GM12878 (cell line): ENCODE measurements around the gene NPIPB8. TPM values are rescaled to one million over a fixed set of nuclear protein-coding genes. Genes with fewer than 3 reads are reported as not detected.

Experiments
- ATAC-seq: fragments of 200-7000 bp; cut with Tn5 transposase; 3 replicates; pipeline ENCODE4 v1.9.1; 2020; ENCODE audit warnings: mild to moderate bottlenecking, moderate library complexity
- BruUV-seq: library from RNA; stranded (reverse); fragments of 400-500 nt; replicated peaks from 2 replicates; lab custom pipeline; 2021; lab: Mats Ljungman, UMichigan
- CTCF ChIA-PET: fragments of 300-600 bp; sonication (Branson Sonifier 250); formaldehyde crosslinking; extraction: SDS; loops from one replicate; lab custom pipeline; 2021; ENCODE audit warnings: inconsistent platforms; lab: Yijun Ruan, JAX
- POLR2A ChIA-PET: fragments of 350-600 bp; formaldehyde crosslinking; extraction: SDS; loops from one replicate; lab custom pipeline; 2021; ENCODE audit warnings: inconsistent platforms; lab: Charles Lee
- RAD21 ChIA-PET: fragments of 300-600 bp; sonication (Branson Sonifier 250); formaldehyde crosslinking; loops from one replicate; lab custom pipeline; 2023; ENCODE audit warnings: antibody characterized with exemption; ENCODE audit not compliant: unreplicated experiment; lab: Charles Lee
- SMC1A ChIA-PET: fragments of 300-600 bp; sonication (Branson Sonifier 250); formaldehyde crosslinking; loops from one replicate; lab custom pipeline; 2023; ENCODE audit not compliant: unreplicated experiment, uncharacterized antibody; lab: Charles Lee
- DNase-seq: peaks from one replicate; pipeline ENCODE4 v3.0.0-alpha.2; 2011; ENCODE audit warnings: low read depth, low spot score
- FAIRE-seq: peaks from 3 replicates; lab custom pipeline; 2011; peaks lifted over from hg19 to GRCh38; lab: Jason Lieb, UNC
- H2AFZ ChIP-seq: 2 replicates; pipeline ENCODE4 v1.6.0; 2011; ENCODE audit warnings: low read depth, low read length, control low read depth; ENCODE audit not compliant: control insufficient read depth
- H3K27ac ChIP-seq: 2 replicates; pipeline ENCODE4 v1.5.1; 2011; ENCODE audit warnings: control low read depth; ENCODE audit not compliant: control insufficient read depth, insufficient read depth
- H3K27me3 ChIP-seq, 2 experiments: replicated peaks in 1 of 2; 2 replicates each; pipeline versions ENCODE4 v1.6.0 to v1.6.1; 2011; ENCODE audit warnings: low read length in 1 of 2; ENCODE audit not compliant: control insufficient read depth in 2 of 2, insufficient read depth in 2 of 2
- H3K36me3 ChIP-seq, 2 experiments: 2 replicates each; pipeline ENCODE4 v1.5.1; 2011; ENCODE audit warnings: low read length in 1 of 2; ENCODE audit not compliant: control insufficient read depth in 2 of 2, insufficient read depth in 2 of 2
- H3K4me1 ChIP-seq: 2 replicates; pipeline ENCODE4 v1.6.1; 2011; ENCODE audit warnings: mild to moderate bottlenecking, low read length, moderate library complexity, mixed read lengths; ENCODE audit not compliant: control insufficient read depth, insufficient read depth
- H3K4me2 ChIP-seq: 2 replicates; pipeline ENCODE4 v1.6.0; 2011; ENCODE audit warnings: control low read depth; ENCODE audit not compliant: control insufficient read depth, insufficient read depth
- H3K4me3 ChIP-seq: fragments of 200-600 bp; sonication (generic); 2 replicates; pipeline ENCODE4 v1.5.1; 2016
- H3K79me2 ChIP-seq: 2 replicates; pipeline ENCODE4 v1.6.0; 2011; ENCODE audit warnings: low read length; ENCODE audit not compliant: control insufficient read depth, insufficient read depth
- H3K9ac ChIP-seq: 2 replicates; pipeline ENCODE4 v1.8.0; 2011; ENCODE audit warnings: low read length, control low read depth, mixed read lengths; ENCODE audit not compliant: control insufficient read depth, insufficient read depth
- H3K9me3 ChIP-seq: replicated peaks from 3 replicates; pipeline ENCODE4 v1.5.1; 2011; ENCODE audit warnings: mild to moderate bottlenecking, low read length; ENCODE audit not compliant: control insufficient read depth, insufficient read depth
- H4K20me1 ChIP-seq: 2 replicates; pipeline ENCODE4 v1.6.0; 2011; ENCODE audit not compliant: control insufficient read depth, insufficient read depth
- CHD1 ChIP-seq: IDR thresholded peaks from 2 replicates; pipeline ENCODE4 v1.6.1; 2012; ENCODE audit warnings: low read depth, low read length, improper control_type of control experiment
- E4F1 ChIP-seq: fragments of 450-650 bp; IDR thresholded peaks from 2 replicates; pipeline ENCODE4 v1.6.1; 2018; ENCODE audit warnings: borderline replicate concordance, mild to moderate bottlenecking; ENCODE audit not compliant: partially characterized antibody
- FOXM1 ChIP-seq: IDR thresholded peaks from 2 replicates; pipeline ENCODE4 v1.6.1; 2012; ENCODE audit warnings: low read depth, mild to moderate bottlenecking, inconsistent platforms, low read length, moderate library complexity
- HCFC1 ChIP-seq: fragments of 150-350 bp; IDR thresholded peaks from 2 replicates; pipeline ENCODE4 v1.6.1; 2014; ENCODE audit warnings: low read length
- MTA2 ChIP-seq: fragments of 450-650 bp; IDR thresholded peaks from 2 replicates; pipeline ENCODE4 v1.6.1; 2016; ENCODE audit warnings: low read depth, mild to moderate bottlenecking, moderate library complexity
- NFXL1 ChIP-seq: fragments of 450-650 bp; IDR thresholded peaks from 2 replicates; pipeline ENCODE4 v1.6.1; 2017; ENCODE audit warnings: antibody characterized with exemption, mild to moderate bottlenecking, borderline replicate concordance
- NFYA ChIP-seq: IDR thresholded peaks from 2 replicates; pipeline ENCODE4 v1.6.1; 2011; ENCODE audit warnings: low read depth, mild to moderate bottlenecking, low read length, improper control_type of control experiment, borderline replicate concordance
- RAD51 ChIP-seq: fragments of 450-650 bp; IDR thresholded peaks from 2 replicates; pipeline ENCODE4 v1.6.1; 2016; ENCODE audit warnings: moderate library complexity, mild to moderate bottlenecking, inconsistent platforms
- RELB ChIP-seq: fragments of 450-650 bp; IDR thresholded peaks from 2 replicates; pipeline ENCODE4 v1.6.1; 2017; ENCODE audit warnings: low read depth, mild to moderate bottlenecking, moderate library complexity
- STAT1 ChIP-seq: fragments of 450-650 bp; conservative IDR thresholded peaks from 2 replicates; pipeline ENCODE4 v1.6.1; 2014; ENCODE audit warnings: antibody characterized with exemption, mild to moderate bottlenecking
- WRNIP1 ChIP-seq: IDR thresholded peaks from 2 replicates; pipeline ENCODE4 v1.6.1; 2011; ENCODE audit warnings: low read depth, low read length, improper control_type of control experiment, borderline replicate concordance
- YY1 ChIP-seq: IDR thresholded peaks from 2 replicates; pipeline ENCODE4 v1.6.1; 2011; ENCODE audit warnings: low read depth, mild to moderate bottlenecking, low read length
- ZNF274 ChIP-seq: IDR thresholded peaks from one replicate; pipeline ENCODE4 v1.8.0; 2011; ENCODE audit not compliant: insufficient read length, insufficient read depth
- ZNF384 ChIP-seq: IDR thresholded peaks from 2 replicates; pipeline ENCODE4 v1.6.1; 2012; ENCODE audit warnings: low read depth, mild to moderate bottlenecking, low read length, improper control_type of control experiment, borderline replicate concordance
- WGBS: methylation state at CpG from one replicate; pipeline ENCODE4 v1.1.6; 2016; ENCODE audit warnings: low lambda C conversion rate; ENCODE audit not compliant: insufficient replicate concordance, insufficient coverage; ENCODE audit errors: missing lambda C conversion rate; 5-methylcytosine and 5-hydroxymethylcytosine counted together
- in situ Hi-C: fragments of 300-500 bp; cut with MboI; formaldehyde crosslinking; loops from 9 replicates; pipeline ENCODE4 v1.14.3; 2018; ENCODE audit warnings: mixed read lengths
- intact Hi-C: fragments of 100-400 bp; cut with micrococcal nuclease; formaldehyde crosslinking; loops from one replicate; pipeline ENCODE4 v1.14.2; 2022; ENCODE audit not compliant: unreplicated experiment
- polyA plus RNA-seq, 11 experiments: library from polyadenylated mRNA; depleted of rRNA in 4 of 11; unstranded in 6 of 11; stranded (reverse) in 5 of 11; fragments of >200 nt; fragmentation: Nextera tagmentation in 4 of 11; fragmentation: Illumina TruSeq in 1 of 11; extraction: Ambion mirVana in 4 of 11; extraction: Trizol in 1 of 11; gene quantifications; 1 replicate in 1 of 11; 2 replicates in 10 of 11; pipeline versions ENCODE4 v1.2.1 to v1.2.3, GENCODE V29; 2011 to 2016; ENCODE audit warnings: inconsistent platforms in 2 of 11, missing spikeins in 2 of 11, low read depth in 1 of 11
- total RNA-seq, 4 experiments: library from RNA; depleted of rRNA in 3 of 4; stranded (reverse); fragments of >200 nt in 3 of 4; fragmentation: Illumina TruSeq in 1 of 4; extraction: Trizol in 1 of 4; gene quantifications; 2 replicates each; pipeline versions ENCODE4 v1.2.1 to v1.2.3, GENCODE V29; 2013 to 2021
- TF ChIP-seq, protein P1 (sequence below): fragments of 450-650 bp; IDR thresholded peaks from 2 replicates; pipeline ENCODE4 v1.6.1; 2016; ENCODE audit warnings: mild to moderate bottlenecking
- TF ChIP-seq, protein P2 (sequence below): IDR thresholded peaks from 2 replicates; pipeline ENCODE4 v1.6.1; 2012; ENCODE audit warnings: low read length, inconsistent platforms
- TF ChIP-seq, protein P3 (sequence below): fragments of 450-650 bp; conservative IDR thresholded peaks from 2 replicates; pipeline ENCODE4 v1.6.1; 2017; ENCODE audit warnings: mild to moderate bottlenecking, moderate library complexity

The NPIPB8 gene
- total and polyA plus RNA-seq, 10 of the 15 experiments (the other 5 are each of a cell fraction or from before 2014, with no cell fraction given): 0.03 to 1.2 (median 0.56) TPM; not detected in 5

- H2AFZ ChIP-seq: no peak overlapping the region
- H3K4me1 ChIP-seq: no peaks in the 10 kb centered on the region
- RAD21 ChIA-PET: no interaction called here
- no peak overlapping the region for H3K27ac ChIP-seq
- no peaks in the 10 kb centered on the region for H4K20me1 ChIP-seq
- 35% methylated on average over 8 of the region's 9 CpGs for WGBS
- SMC1A ChIA-PET: no interaction called here
- ATAC-seq (no peak), DNase-seq (no peak), FAIRE-seq (no peak)
- H3K36me3 ChIP-seq: no peaks in the 10 kb centered on the region
- POLR2A ChIA-PET: no interaction called here
- H3K9ac ChIP-seq: no peak overlapping the region
- H3K27me3 ChIP-seq: no peaks in the 10 kb centered on the region
- no peak overlapping the region for H3K4me3 ChIP-seq
- H3K79me2 ChIP-seq: no peaks in the 10 kb centered on the region
- in situ Hi-C loops (no loop called here), intact Hi-C loops (no loop called here)
- H3K9me3 ChIP-seq: no peaks in the 10 kb centered on the region
- CTCF ChIA-PET: no interaction called here
- H3K4me2 ChIP-seq: no peak overlapping the region
- BruUV-seq: no TSS peak
- TF ChIP-seq FOXM1 (no peak), RAD51 (no peak), ZNF384 (no peak), MTA2 (no peak), HCFC1 (no peak), RELB (no peak), NFYA (no peak), STAT1 (no peak), YY1 (no peak), ZNF274 (no peak), NFXL1 (no peak), WRNIP1 (no peak), E4F1 (no peak), CHD1 (no peak)
- TF ChIP-seq, protein P1, sequence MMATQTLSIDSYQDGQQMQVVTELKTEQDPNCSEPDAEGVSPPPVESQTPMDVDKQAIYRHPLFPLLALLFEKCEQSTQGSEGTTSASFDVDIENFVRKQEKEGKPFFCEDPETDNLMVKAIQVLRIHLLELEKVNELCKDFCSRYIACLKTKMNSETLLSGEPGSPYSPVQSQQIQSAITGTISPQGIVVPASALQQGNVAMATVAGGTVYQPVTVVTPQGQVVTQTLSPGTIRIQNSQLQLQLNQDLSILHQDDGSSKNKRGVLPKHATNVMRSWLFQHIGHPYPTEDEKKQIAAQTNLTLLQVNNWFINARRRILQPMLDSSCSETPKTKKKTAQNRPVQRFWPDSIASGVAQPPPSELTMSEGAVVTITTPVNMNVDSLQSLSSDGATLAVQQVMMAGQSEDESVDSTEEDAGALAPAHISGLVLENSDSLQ: no peak
- TF ChIP-seq, protein P2, sequence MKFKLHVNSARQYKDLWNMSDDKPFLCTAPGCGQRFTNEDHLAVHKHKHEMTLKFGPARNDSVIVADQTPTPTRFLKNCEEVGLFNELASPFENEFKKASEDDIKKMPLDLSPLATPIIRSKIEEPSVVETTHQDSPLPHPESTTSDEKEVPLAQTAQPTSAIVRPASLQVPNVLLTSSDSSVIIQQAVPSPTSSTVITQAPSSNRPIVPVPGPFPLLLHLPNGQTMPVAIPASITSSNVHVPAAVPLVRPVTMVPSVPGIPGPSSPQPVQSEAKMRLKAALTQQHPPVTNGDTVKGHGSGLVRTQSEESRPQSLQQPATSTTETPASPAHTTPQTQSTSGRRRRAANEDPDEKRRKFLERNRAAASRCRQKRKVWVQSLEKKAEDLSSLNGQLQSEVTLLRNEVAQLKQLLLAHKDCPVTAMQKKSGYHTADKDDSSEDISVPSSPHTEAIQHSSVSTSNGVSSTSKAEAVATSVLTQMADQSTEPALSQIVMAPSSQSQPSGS: no peak
- TF ChIP-seq, protein P3, sequence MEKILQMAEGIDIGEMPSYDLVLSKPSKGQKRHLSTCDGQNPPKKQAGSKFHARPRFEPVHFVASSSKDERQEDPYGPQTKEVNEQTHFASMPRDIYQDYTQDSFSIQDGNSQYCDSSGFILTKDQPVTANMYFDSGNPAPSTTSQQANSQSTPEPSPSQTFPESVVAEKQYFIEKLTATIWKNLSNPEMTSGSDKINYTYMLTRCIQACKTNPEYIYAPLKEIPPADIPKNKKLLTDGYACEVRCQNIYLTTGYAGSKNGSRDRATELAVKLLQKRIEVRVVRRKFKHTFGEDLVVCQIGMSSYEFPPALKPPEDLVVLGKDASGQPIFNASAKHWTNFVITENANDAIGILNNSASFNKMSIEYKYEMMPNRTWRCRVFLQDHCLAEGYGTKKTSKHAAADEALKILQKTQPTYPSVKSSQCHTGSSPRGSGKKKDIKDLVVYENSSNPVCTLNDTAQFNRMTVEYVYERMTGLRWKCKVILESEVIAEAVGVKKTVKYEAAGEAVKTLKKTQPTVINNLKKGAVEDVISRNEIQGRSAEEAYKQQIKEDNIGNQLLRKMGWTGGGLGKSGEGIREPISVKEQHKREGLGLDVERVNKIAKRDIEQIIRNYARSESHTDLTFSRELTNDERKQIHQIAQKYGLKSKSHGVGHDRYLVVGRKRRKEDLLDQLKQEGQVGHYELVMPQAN: no peak
Measured at GRCh38 chr16:28597692-28598261, 40.1 kb upstream of the NPIPB8 start.
